Measurements from ENCODE around the gene CAPN14.

CAPN14 gene

DNA sequence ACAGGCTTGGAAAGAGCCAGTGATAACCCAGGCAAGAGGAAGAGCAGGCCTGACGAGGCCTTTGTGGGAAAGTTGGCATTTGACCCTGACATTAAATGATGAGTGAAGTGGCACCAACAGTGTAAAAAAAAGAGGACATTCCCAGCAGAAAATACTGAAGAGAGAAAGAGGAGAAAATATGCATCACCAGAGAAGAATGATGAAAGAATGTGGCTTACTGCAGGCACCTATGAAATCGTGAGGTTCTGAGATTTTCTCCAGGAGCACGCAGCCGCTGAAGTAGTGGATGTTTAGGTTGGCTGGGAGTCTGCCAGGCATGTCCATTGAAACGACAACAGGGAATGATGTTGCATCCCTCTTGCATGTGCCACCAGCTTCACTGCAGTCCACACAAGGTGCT lies 30.4 kb upstream of the CAPN14 start:
- no CpG with 5 or more reads among the region's 5 CpGs for WGBS, 2 donors (ENCODE audit: extremely low coverage in 2 of 2, insufficient read length in 2 of 2, insufficient replicate concordance in 1 of 2)

DNA sequence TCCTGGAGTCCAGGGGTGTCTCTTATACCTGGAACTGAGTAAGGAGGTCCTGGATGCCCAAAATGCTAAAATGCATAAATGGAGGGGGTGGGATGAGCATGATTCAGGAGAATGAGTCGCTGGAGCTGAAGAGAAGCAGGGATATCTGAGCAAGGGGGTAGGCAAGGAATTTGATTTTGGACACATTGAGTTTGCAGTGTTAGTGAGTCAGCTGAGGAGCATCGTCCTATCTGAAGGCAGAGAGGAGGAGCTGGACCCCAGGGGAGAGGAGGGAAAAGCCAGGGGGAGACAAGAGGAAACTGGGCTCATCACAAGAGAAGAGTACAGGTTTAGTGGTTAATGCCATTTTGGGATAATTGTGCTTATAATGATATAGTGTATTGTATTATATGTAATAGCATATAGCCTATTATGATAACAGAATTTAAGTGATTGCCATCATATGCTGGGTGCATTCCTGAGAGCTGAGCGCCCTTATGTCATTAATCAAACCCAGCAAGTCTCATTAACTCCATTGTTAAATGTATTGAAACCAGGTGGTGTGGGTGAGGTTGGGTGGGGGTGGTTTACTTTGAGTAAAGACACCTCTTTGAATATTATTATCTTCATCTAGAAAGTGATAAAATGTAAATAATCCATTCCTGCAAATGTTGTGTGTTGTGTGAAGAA lies 29.0 kb upstream of the CAPN14 start:
- Histone ChIP-seq H2BK5ac (ENCODE audit: low read length) (no peak overlapping the region), H3K18ac (ENCODE audit: low read length) (no peak overlapping the region), H3K14ac (ENCODE audit: low read length) (no peak overlapping the region), H3K79me1 (ENCODE audit: low read depth, low read length) (no peaks in the 10 kb centered on the region), H3K23ac (ENCODE audit: low read depth, low read length, poor library complexity) (no peak overlapping the region), H3K4me1 (ENCODE audit: control insufficient read depth in 2 of 2, insufficient read depth in 1 of 2, low read depth in 1 of 2, low read length in 2 of 2) (no peaks in the 10 kb centered on the region), H3K27me3 (ENCODE audit: control insufficient read depth in 3 of 3, insufficient read depth in 3 of 3, low read depth in 1 of 3, low read length in 3 of 3) (no peaks in the 10 kb centered on the region), H3K4me3 (ENCODE audit: low read length in 2 of 2) (no peak overlapping the region), H2BK15ac (ENCODE audit: low read length) (no peak overlapping the region), H4K91ac (ENCODE audit: low read depth, low read length, poor library complexity) (no peak overlapping the region), H3K4ac (ENCODE audit: low read length) (no peak overlapping the region), H3K9me3 (replicated peaks in 1 of 2; ENCODE audit: control insufficient read depth in 2 of 2, insufficient read depth in 1 of 2, low read depth in 1 of 2, low read length in 2 of 2) (no peaks in the 10 kb centered on the region), H2BK120ac (ENCODE audit: low read depth, low read length) (no peak overlapping the region), H4K8ac (ENCODE audit: low read depth, low read length) (no peak overlapping the region), H3K9ac (ENCODE audit: low read depth, low read length, poor library complexity) (no peak overlapping the region), H2BK12ac (ENCODE audit: low read length) (no peak overlapping the region), H3K27ac (replicated peaks; ENCODE audit: low read length) (no peak overlapping the region), H3K36me3 (replicated peaks in 1 of 2; ENCODE audit: control insufficient read depth in 2 of 2, insufficient read depth in 2 of 2, low read length in 2 of 2) (peaks cover 0 to 8% of the 10 kb centered on the region in 2 donors), H2AK5ac (ENCODE audit: low read depth, low read length) (no peak overlapping the region), H3K4me2 (ENCODE audit: insufficient read depth, low read length, poor library complexity, severe bottlenecking) (no peak overlapping the region), H2AFZ (ENCODE audit: low read length) (no peak overlapping the region)
- WGBS, 2 donors (ENCODE audit: extremely low coverage in 2 of 2, insufficient read length in 2 of 2, insufficient replicate concordance in 1 of 2): no CpG with 5 or more reads among the region's 3 CpGs
- no peak for DNase-seq (ENCODE audit: low spot score)

More for the DNA sequence above, 30.4 kb upstream of the CAPN14 start:
- Histone ChIP-seq H3K4me3 (ENCODE audit: low read length in 2 of 2) (no peak overlapping the region), H2BK12ac (ENCODE audit: low read length) (no peak overlapping the region), H2AFZ (ENCODE audit: low read length) (no peak overlapping the region), H2BK120ac (ENCODE audit: low read depth, low read length) (no peak overlapping the region), H3K4ac (ENCODE audit: low read length) (no peak overlapping the region), H4K91ac (ENCODE audit: low read depth, low read length, poor library complexity) (no peak overlapping the region), H4K8ac (ENCODE audit: low read depth, low read length) (no peak overlapping the region), H2AK5ac (ENCODE audit: low read depth, low read length) (no peak overlapping the region), H3K4me2 (ENCODE audit: insufficient read depth, low read length, poor library complexity, severe bottlenecking) (no peak overlapping the region), H3K79me1 (ENCODE audit: low read depth, low read length) (no peaks in the 10 kb centered on the region), H3K23ac (ENCODE audit: low read depth, low read length, poor library complexity) (no peak overlapping the region), H3K9ac (ENCODE audit: low read depth, low read length, poor library complexity) (no peak overlapping the region), H3K9me3 (replicated peaks in 1 of 2; ENCODE audit: control insufficient read depth in 2 of 2, insufficient read depth in 1 of 2, low read depth in 1 of 2, low read length in 2 of 2) (no peaks in the 10 kb centered on the region), H3K36me3 (replicated peaks in 1 of 2; ENCODE audit: control insufficient read depth in 2 of 2, insufficient read depth in 2 of 2, low read length in 2 of 2) (peaks cover 0 to 8% of the 10 kb centered on the region in 2 donors), H3K27me3 (ENCODE audit: control insufficient read depth in 3 of 3, insufficient read depth in 3 of 3, low read depth in 1 of 3, low read length in 3 of 3) (no peaks in the 10 kb centered on the region), H2BK15ac (ENCODE audit: low read length) (no peak overlapping the region), H3K4me1 (ENCODE audit: control insufficient read depth in 2 of 2, insufficient read depth in 1 of 2, low read depth in 1 of 2, low read length in 2 of 2) (peaks cover 0 to 2% of the 10 kb centered on the region in 2 donors), H3K27ac (replicated peaks; ENCODE audit: low read length) (no peak overlapping the region), H3K18ac (ENCODE audit: low read length) (no peak overlapping the region), H2BK5ac (ENCODE audit: low read length) (no peak overlapping the region), H3K14ac (ENCODE audit: low read length) (no peak overlapping the region)
- DNase-seq (ENCODE audit: low spot score): no peak

DNA sequence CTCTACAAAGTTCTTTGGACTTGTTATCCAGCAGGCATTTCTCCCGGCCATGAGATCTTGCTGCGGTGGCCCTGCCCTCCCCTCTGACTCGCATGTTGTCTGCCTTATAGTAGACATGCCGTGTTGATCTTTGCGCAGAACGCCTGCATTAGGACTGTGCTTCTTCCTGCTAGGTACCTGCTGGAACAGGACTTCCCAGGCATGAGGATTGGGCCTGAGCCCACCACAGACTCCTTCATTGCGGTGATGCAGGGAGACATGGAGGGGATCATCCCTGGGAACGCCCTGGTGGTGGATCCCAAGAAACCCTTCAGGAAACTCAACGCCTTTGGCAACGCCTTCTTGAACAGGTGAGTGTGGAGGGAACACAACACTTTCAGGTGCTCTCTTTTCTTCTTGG lies 26.8 kb upstream of the CAPN14 start:
- no peak overlapping the region for H2BK5ac ChIP-seq (ENCODE audit: low read length)
- H4K91ac ChIP-seq (ENCODE audit: low read depth, low read length, poor library complexity): no peak overlapping the region
- no peak overlapping the region for H3K4ac ChIP-seq (ENCODE audit: low read length)
- no peak overlapping the region for H3K18ac ChIP-seq (ENCODE audit: low read length)
- no CpG with 5 or more reads among the region's 10 CpGs for WGBS, 2 donors (ENCODE audit: extremely low coverage in 2 of 2, insufficient read length in 2 of 2, insufficient replicate concordance in 1 of 2)
- no peak overlapping the region for H2AFZ ChIP-seq (ENCODE audit: low read length)
- H3K36me3 ChIP-seq (replicated peaks in 1 of 2; ENCODE audit: control insufficient read depth in 2 of 2, insufficient read depth in 2 of 2, low read length in 2 of 2): peaks cover 0 to 3% of the 10 kb centered on the region in 2 donors
- H3K4me3 ChIP-seq (ENCODE audit: low read length in 2 of 2): peak overlapping the region in 1 of 2 donors; percentile 67
- no peak overlapping the region for H2AK5ac ChIP-seq (ENCODE audit: low read depth, low read length)
- H4K8ac ChIP-seq (ENCODE audit: low read depth, low read length): no peak overlapping the region
- no peak for DNase-seq (ENCODE audit: low spot score)
- no peak overlapping the region for H3K14ac ChIP-seq (ENCODE audit: low read length)
- H3K79me1 ChIP-seq (ENCODE audit: low read depth, low read length): no peaks in the 10 kb centered on the region
- no peaks in the 10 kb centered on the region for H3K4me1 ChIP-seq (ENCODE audit: control insufficient read depth in 2 of 2, insufficient read depth in 1 of 2, low read depth in 1 of 2, low read length in 2 of 2)
- no peaks in the 10 kb centered on the region for H3K9me3 ChIP-seq (replicated peaks in 1 of 2; ENCODE audit: control insufficient read depth in 2 of 2, insufficient read depth in 1 of 2, low read depth in 1 of 2, low read length in 2 of 2)
- H3K4me2 ChIP-seq (ENCODE audit: insufficient read depth, low read length, poor library complexity, severe bottlenecking): no peak overlapping the region
- no peak overlapping the region for H2BK120ac ChIP-seq (ENCODE audit: low read depth, low read length)
- H3K23ac ChIP-seq (ENCODE audit: low read depth, low read length, poor library complexity): no peak overlapping the region
- H2BK12ac ChIP-seq (ENCODE audit: low read length): no peak overlapping the region
- no peak overlapping the region for H2BK15ac ChIP-seq (ENCODE audit: low read length)
- H3K27ac ChIP-seq (replicated peaks; ENCODE audit: low read length): no peak overlapping the region
- no peaks in the 10 kb centered on the region for H3K27me3 ChIP-seq (ENCODE audit: control insufficient read depth in 3 of 3, insufficient read depth in 3 of 3, low read depth in 1 of 3, low read length in 3 of 3)
- H3K9ac ChIP-seq (ENCODE audit: low read depth, low read length, poor library complexity): no peak overlapping the region

DNA sequence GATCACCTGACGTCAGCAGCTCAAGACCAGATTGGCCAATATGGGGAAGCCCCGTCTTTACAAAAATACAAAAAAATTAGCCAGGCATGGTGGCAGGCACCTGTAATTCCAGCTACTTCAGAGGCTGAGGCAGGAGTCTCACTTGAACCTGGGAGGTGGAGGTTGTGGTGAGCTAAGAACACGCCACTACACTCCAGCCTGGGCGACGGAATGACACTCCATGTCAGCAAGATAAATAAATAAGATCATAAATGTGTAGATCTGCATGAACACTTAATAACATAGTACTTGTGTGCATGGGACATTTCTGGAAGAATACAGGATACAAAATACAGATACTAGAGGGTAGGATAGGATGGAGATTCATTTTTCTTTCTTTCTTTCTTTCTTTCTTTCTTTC lies 25.7 kb upstream of the CAPN14 start:
- H3K4me2 ChIP-seq (ENCODE audit: insufficient read depth, low read length, poor library complexity, severe bottlenecking): no peak overlapping the region
- H3K79me1 ChIP-seq (ENCODE audit: low read depth, low read length): no peaks in the 10 kb centered on the region
- H2BK15ac ChIP-seq (ENCODE audit: low read length): no peak overlapping the region
- H2AFZ ChIP-seq (ENCODE audit: low read length): no peak overlapping the region
- H3K4ac ChIP-seq (ENCODE audit: low read length): no peak overlapping the region
- H3K36me3 ChIP-seq (replicated peaks in 1 of 2; ENCODE audit: control insufficient read depth in 2 of 2, insufficient read depth in 2 of 2, low read length in 2 of 2): peaks cover 0 to 2% of the 10 kb centered on the region in 2 donors
- no peak overlapping the region for H2BK12ac ChIP-seq (ENCODE audit: low read length)
- no peak overlapping the region for H2BK5ac ChIP-seq (ENCODE audit: low read length)
- no peak overlapping the region for H3K23ac ChIP-seq (ENCODE audit: low read depth, low read length, poor library complexity)
- no peak overlapping the region for H4K8ac ChIP-seq (ENCODE audit: low read depth, low read length)
- no peak overlapping the region for H3K9ac ChIP-seq (ENCODE audit: low read depth, low read length, poor library complexity)
- H3K14ac ChIP-seq (ENCODE audit: low read length): no peak overlapping the region
- H2AK5ac ChIP-seq (ENCODE audit: low read depth, low read length): no peak overlapping the region
- H3K4me3 ChIP-seq (ENCODE audit: low read length in 2 of 2): no peak overlapping the region
- H3K27ac ChIP-seq (replicated peaks; ENCODE audit: low read length): no peak overlapping the region
- no peaks in the 10 kb centered on the region for H3K9me3 ChIP-seq (replicated peaks in 1 of 2; ENCODE audit: control insufficient read depth in 2 of 2, insufficient read depth in 1 of 2, low read depth in 1 of 2, low read length in 2 of 2)
- H3K4me1 ChIP-seq (ENCODE audit: control insufficient read depth in 2 of 2, insufficient read depth in 1 of 2, low read depth in 1 of 2, low read length in 2 of 2): no peaks in the 10 kb centered on the region
- H3K18ac ChIP-seq (ENCODE audit: low read length): no peak overlapping the region
- H4K91ac ChIP-seq (ENCODE audit: low read depth, low read length, poor library complexity): no peak overlapping the region
- no peak overlapping the region for H2BK120ac ChIP-seq (ENCODE audit: low read depth, low read length)
- DNase-seq (ENCODE audit: low spot score): no peak
- H3K27me3 ChIP-seq (ENCODE audit: control insufficient read depth in 3 of 3, insufficient read depth in 3 of 3, low read depth in 1 of 3, low read length in 3 of 3): no peaks in the 10 kb centered on the region
- no CpG with 5 or more reads among the region's 5 CpGs for WGBS, 2 donors (ENCODE audit: extremely low coverage in 2 of 2, insufficient read length in 2 of 2, insufficient replicate concordance in 1 of 2)
